Keratinocyte (primary cell): ENCODE data around the gene DLX1. TPM values are rescaled to one million over a fixed set of nuclear protein-coding genes. Genes with fewer than 3 reads are reported as not detected.

Experiments used
- DNase-seq: peaks from one replicate; pipeline ENCODE4 v3.0.0-alpha.2; 2011; ENCODE audit warnings: low read depth, missing footprints, low spot score
- FAIRE-seq: peaks from 2 replicates; lab custom pipeline; 2011; peaks lifted over from hg19 to GRCh38; lab: Jason Lieb, UNC
- H2AFZ ChIP-seq: 2 replicates; pipeline ENCODE4 v1.6.0; 2012; ENCODE audit warnings: low read length, control low read depth, inconsistent platforms; ENCODE audit not compliant: control insufficient read depth
- H3K27ac ChIP-seq: 2 replicates; pipeline ENCODE4 v1.5.1; 2011; ENCODE audit warnings: low read length; ENCODE audit not compliant: control insufficient read depth, insufficient read depth
- H3K27me3 ChIP-seq: 3 replicates; pipeline ENCODE4 v1.6.0; 2011; ENCODE audit warnings: low read length; ENCODE audit not compliant: control insufficient read depth, insufficient read depth; ENCODE audit errors: extremely low read depth
- H3K36me3 ChIP-seq, 2 experiments: 2 replicates in 1 of 2; 3 replicates in 1 of 2; pipeline ENCODE4 v1.5.1; 2011; ENCODE audit warnings: low read length in 2 of 2, mild to moderate bottlenecking in 1 of 2; ENCODE audit not compliant: control insufficient read depth in 2 of 2, insufficient read depth in 2 of 2; ENCODE audit errors: extremely low read depth in 1 of 2
- H3K4me1 ChIP-seq: 3 replicates; pipeline ENCODE4 v1.5.1; 2011; ENCODE audit warnings: low read length; ENCODE audit not compliant: control insufficient read depth, insufficient read depth; ENCODE audit errors: extremely low read depth
- H3K4me2 ChIP-seq: 3 replicates; pipeline ENCODE4 v1.6.0; 2011; ENCODE audit warnings: low read depth, low read length; ENCODE audit not compliant: control insufficient read depth, insufficient read depth; ENCODE audit errors: extremely low read depth
- H3K4me3 ChIP-seq, 3 experiments: fragments of 200-600 bp in 1 of 3; sonication (generic) in 1 of 3; 2 replicates in 2 of 3; 3 replicates in 1 of 3; pipeline ENCODE4 v1.5.1; 2011 to 2016; ENCODE audit warnings: low read length in 3 of 3, mild to moderate bottlenecking in 3 of 3, control low read depth in 2 of 3, inconsistent platforms in 1 of 3, low read depth in 1 of 3, mixed read lengths in 1 of 3, mixed run types in 1 of 3, moderate library complexity in 1 of 3; ENCODE audit not compliant: control insufficient read depth in 2 of 3, insufficient read depth in 2 of 3; ENCODE audit errors: extremely low read depth in 1 of 3
- H3K79me2 ChIP-seq: 2 replicates; pipeline ENCODE4 v1.6.0; 2012; ENCODE audit warnings: low read length; ENCODE audit not compliant: control insufficient read depth, insufficient read depth
- H3K9ac ChIP-seq: 3 replicates; pipeline ENCODE4 v1.6.0; 2011; ENCODE audit warnings: low read length; ENCODE audit not compliant: control insufficient read depth, insufficient read depth; ENCODE audit errors: extremely low read depth
- H3K9me1 ChIP-seq: 3 replicates; pipeline ENCODE4 v1.6.0; 2011; ENCODE audit warnings: low read length; ENCODE audit not compliant: control insufficient read depth, insufficient read depth; ENCODE audit errors: extremely low read depth
- H3K9me3 ChIP-seq: 2 replicates; pipeline ENCODE4 v1.5.1; 2012; ENCODE audit warnings: low read depth, low read length; ENCODE audit not compliant: control insufficient read depth
- H4K20me1 ChIP-seq: 3 replicates; pipeline ENCODE4 v1.6.0; 2011; ENCODE audit warnings: low read length; ENCODE audit not compliant: control insufficient read depth, insufficient read depth; ENCODE audit errors: extremely low read depth
- EZH2 ChIP-seq: IDR thresholded peaks from one replicate; pipeline ENCODE4 v1.6.1; 2012; ENCODE audit warnings: inconsistent platforms, mild to moderate bottlenecking, low read length, moderate library complexity
- dilution Hi-C: fragments of 300-500 bp; cut with MboI; formaldehyde crosslinking; loops from one replicate; pipeline ENCODE4 v1.7.0; 2020; ENCODE audit warnings: low sequenced_read_pairs; ENCODE audit not compliant: extremely low pct_ligation_motif_present
- polyA plus RNA-seq, 5 experiments: library from polyadenylated mRNA; depleted of rRNA in 3 of 5; stranded (reverse) in 3 of 5; stranded (forward) in 1 of 5; unstranded in 1 of 5; fragments of >200 nt; gene quantifications; 1 replicate in 1 of 5; 2 replicates in 3 of 5; 3 replicates in 1 of 5; pipeline versions ENCODE4 v1.2.1 to v1.2.3, GENCODE V29; 2011 to 2012; ENCODE audit warnings: missing spikeins in 2 of 5, low read depth in 1 of 5, low replicate concordance in 1 of 5
- TF ChIP-seq, protein P1 (sequence below), 3 experiments: IDR thresholded peaks in 1 of 3; conservative IDR thresholded peaks in 1 of 3; optimal IDR thresholded peaks in 1 of 3; 2 replicates in 2 of 3; 3 replicates in 1 of 3; pipeline versions ENCODE3 to v1.5.1; 2011; ENCODE audit warnings: low read length in 3 of 3, mild to moderate bottlenecking in 3 of 3, moderate library complexity in 2 of 3, control low read depth in 1 of 3, inconsistent platforms in 1 of 3; ENCODE audit not compliant: insufficient read depth in 2 of 3; ENCODE audit errors: extremely low read depth in 1 of 3

The DLX1 gene
- polyA plus RNA-seq, 1 donor (not counting 4 experiments of a cell fraction or from before 2014, with no cell fraction given) = 0.88 TPM

DNA sequence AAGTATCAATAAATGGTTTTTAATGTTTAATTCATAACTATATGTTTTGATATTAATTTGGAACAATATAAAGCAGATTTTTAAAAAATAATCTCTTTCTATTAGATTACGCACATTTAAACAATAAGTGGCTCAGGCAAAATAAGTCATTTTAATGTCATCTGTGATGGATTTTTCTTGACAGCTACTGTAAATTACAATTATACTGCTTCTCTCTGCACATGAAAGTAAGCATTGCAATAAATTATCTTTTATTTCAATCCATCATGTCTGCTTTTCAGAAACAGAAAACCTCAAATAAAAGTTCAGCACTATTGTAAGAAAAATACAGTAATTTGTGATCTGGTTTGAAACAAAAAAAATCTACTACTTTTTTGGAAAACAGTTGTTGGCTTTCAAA lies 11.1 kb upstream of the DLX1 start:
- TF ChIP-seq, protein P1, sequence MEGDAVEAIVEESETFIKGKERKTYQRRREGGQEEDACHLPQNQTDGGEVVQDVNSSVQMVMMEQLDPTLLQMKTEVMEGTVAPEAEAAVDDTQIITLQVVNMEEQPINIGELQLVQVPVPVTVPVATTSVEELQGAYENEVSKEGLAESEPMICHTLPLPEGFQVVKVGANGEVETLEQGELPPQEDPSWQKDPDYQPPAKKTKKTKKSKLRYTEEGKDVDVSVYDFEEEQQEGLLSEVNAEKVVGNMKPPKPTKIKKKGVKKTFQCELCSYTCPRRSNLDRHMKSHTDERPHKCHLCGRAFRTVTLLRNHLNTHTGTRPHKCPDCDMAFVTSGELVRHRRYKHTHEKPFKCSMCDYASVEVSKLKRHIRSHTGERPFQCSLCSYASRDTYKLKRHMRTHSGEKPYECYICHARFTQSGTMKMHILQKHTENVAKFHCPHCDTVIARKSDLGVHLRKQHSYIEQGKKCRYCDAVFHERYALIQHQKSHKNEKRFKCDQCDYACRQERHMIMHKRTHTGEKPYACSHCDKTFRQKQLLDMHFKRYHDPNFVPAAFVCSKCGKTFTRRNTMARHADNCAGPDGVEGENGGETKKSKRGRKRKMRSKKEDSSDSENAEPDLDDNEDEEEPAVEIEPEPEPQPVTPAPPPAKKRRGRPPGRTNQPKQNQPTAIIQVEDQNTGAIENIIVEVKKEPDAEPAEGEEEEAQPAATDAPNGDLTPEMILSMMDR (optimal IDR thresholded peaks at IDR 0.05 in 1 of 3, IDR thresholded peaks at IDR 0.05 in 1 of 3, conservative IDR thresholded peaks at IDR 0.05 in 1 of 3; ENCODE audit: extremely low read depth in 1 of 3, insufficient read depth in 2 of 3, low read length in 3 of 3) = no peak
- no peak for TF ChIP-seq EZH2
- no peak for FAIRE-seq
- Histone ChIP-seq H3K27me3 (no peaks in the 10 kb centered on the region), H3K4me1 (no peaks in the 10 kb centered on the region), H2AFZ (no peak overlapping the region), H3K36me3 (no peaks in the 10 kb centered on the region), H3K27ac (no peak overlapping the region), H3K4me3 (no peak overlapping the region), H3K4me2 (no peak overlapping the region), H3K9ac (no peak overlapping the region), H3K79me2 (no peaks in the 10 kb centered on the region), H3K9me3 (no peaks in the 10 kb centered on the region), H4K20me1 (no peaks in the 10 kb centered on the region), H3K9me1 (no peaks in the 10 kb centered on the region)
- no peak for DNase-seq
- dilution Hi-C loops = no loop called here

DNA sequence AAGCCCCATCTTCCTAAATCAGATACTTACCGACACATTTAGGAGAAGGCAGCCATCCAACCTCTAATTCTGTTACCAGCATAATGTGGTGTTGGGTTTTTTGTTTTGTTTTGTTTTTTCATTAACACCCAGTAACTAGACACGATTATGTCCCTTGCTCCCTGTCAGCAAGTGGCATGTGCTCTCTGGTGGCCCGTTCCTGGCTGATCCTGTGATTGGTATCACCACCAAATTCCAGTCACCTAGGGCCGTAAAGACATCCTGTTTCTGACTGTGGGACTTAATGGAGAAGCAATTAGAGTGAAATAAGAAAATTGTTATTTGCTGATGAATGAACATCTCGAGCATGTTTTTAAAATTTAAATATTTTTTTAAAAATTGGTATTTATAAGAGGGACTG lies 5.9 kb upstream of the DLX1 start:
- DNase-seq (no peak), FAIRE-seq (no peak)
- Histone ChIP-seq H3K4me3 (no peak overlapping the region), H4K20me1 (no peaks in the 10 kb centered on the region), H3K4me1 (peaks cover 14% of the 10 kb centered on the region), H3K9me1 (no peaks in the 10 kb centered on the region), H3K27ac (no peak overlapping the region), H3K27me3 (peaks cover 45% of the 10 kb centered on the region), H3K9me3 (no peaks in the 10 kb centered on the region), H3K4me2 (no peak overlapping the region), H2AFZ (no peak overlapping the region), H3K36me3 (no peaks in the 10 kb centered on the region), H3K79me2 (no peaks in the 10 kb centered on the region), H3K9ac (no peak overlapping the region)
- TF ChIP-seq EZH2 = no peak
- TF ChIP-seq, protein P1 (optimal IDR thresholded peaks at IDR 0.05 in 1 of 3, IDR thresholded peaks at IDR 0.05 in 1 of 3, conservative IDR thresholded peaks at IDR 0.05 in 1 of 3; ENCODE audit: extremely low read depth in 1 of 3, insufficient read depth in 2 of 3, low read length in 3 of 3) = no peak
- dilution Hi-C loops = no loop called here
